NOMO-1 treated with DMSO at 0.1 percent for 48 hours (cell line): Measurements from ENCODE around the gene ZNF780B.

ENCODE experiments used
- DNase-seq: peaks from one replicate; lab custom pipeline; 2025; ENCODE audit not compliant: unreplicated experiment; lab: John Stamatoyannopoulos, UW

Gene ZNF780B

DNA sequence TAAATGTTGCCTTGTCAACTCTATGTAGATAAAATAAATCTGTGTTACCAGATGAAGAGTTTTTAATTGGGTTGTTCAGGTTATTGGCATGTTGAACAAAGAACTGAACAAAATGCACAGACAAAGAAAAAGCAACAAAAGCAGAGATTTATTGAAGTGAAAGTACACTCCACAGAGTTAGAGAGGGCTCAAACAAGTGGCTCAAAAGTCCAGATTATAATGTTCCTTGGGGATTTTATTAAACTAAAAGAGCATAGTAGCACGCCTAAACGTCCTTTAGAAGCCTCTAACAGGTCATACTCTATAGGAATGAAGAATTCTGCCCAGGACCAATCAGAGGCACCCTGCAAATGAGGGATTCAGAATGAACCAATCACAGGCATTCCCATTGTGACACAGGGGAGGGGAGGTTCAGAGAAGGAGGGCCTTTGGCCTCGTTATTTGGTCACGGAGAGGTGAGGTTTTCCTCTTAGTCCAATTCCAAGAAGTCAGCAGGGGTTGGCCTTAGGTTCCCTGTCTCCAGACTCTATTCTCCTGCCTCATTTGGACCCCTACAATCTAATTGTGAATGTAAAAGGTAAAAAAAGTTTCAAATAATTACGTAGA, 72.2 kb downstream of the ZNF780B start:
- DNase-seq, result no peak

DNA sequence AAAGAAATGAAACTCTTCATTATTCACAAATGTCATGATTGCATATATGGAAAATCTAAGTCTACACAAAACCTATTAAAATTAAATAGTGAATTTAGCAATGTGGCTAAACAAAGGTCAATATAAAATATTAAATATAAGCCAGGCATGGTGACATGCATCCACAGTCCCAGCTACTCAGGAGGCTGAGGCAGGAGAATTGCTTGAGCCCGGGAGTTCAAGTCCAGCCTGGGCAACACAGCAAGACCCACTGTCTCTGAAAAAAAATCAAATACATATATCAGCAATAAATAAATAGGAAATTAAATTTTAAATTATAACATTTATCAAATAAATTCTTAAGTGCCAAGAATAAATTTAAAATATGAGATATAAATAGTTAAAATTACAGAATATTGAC, 73.1 kb downstream of the ZNF780B start:
- DNase-seq, result no peak
